ENCODE data around the gene TMEM39B.

DNA sequence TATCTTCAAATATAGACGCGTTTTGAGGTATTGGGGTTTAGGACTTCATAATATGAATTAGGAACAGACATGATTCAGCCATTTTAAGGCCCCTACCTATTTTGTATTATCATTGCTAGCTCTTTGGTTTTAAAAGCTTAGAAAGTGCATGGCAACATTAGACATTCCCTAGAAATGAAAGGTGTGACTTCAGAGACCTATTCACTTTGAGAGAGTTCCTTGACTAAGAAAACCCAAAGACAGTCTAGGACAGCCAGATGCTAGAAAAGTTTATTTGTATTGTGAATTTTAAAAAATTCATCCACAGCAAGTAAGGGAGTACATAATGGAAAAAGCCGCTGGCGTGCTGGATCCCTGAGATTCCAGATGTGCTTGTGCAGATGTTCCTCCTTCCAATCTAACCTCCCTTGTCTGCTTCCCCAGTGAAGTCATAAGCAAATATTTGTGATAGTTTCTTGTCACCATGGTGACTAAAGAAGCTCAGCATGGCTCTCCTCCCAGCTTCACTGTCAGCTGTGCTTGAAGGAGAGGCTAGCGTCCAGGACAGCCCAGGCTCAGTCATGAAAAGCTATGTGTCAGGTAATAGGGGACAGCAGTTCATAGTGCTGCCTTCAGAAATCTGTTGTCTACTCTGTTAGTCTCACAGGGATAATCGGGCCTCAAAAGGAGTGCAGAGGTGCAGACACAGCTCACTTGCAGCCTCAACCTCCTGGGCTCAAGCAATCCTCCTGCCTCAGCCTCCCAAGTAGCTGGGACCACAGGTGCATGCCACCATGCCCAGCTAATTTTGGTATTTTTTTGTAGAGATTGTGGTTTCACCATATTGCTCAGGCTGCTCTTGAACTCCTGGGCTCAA lies 69.9 kb downstream of the TMEM39B start:
- TF ChIP-seq MXI1 (conservative IDR thresholded peaks at IDR 0.05; ENCODE audit: poor library complexity, severe bottlenecking), result no peak
- TF ChIP-seq REST (IDR thresholded peaks at IDR 0.05; ENCODE audit: borderline replicate concordance), result no peak
- no peak for TF ChIP-seq EP300 (conservative IDR thresholded peaks at IDR 0.05; ENCODE audit: poor library complexity, severe bottlenecking)
- TF ChIP-seq CTCF (IDR thresholded peaks at IDR 0.05; ENCODE audit: poor library complexity, severe bottlenecking), result no peak
- no peak for TF ChIP-seq RAD21 (conservative IDR thresholded peaks at IDR 0.05)
- no peak for TF ChIP-seq TAF1 (IDR thresholded peaks at IDR 0.05; ENCODE audit: low read depth)
- TF ChIP-seq EZH2 (IDR thresholded peaks at IDR 0.05; ENCODE audit: borderline replicate concordance, insufficient read depth, low read length, poor library complexity, severe bottlenecking), result no peak
- TF ChIP-seq POLR2AphosphoS5 (IDR thresholded peaks at IDR 0.05), result no peak
